ENCODE results near the gene PPFIA1.
"Not testable (repeated sequence)": the region's sequence is repeated elsewhere in the genome, so short reads cannot be mapped to it uniquely, and the experiment has no call there.

PPFIA1 gene

GRCh38 chr11:70398834-70399680 is 128.6 kb downstream of the PPFIA1 start:
- DNase-seq: no peak

- DNase-seq: no peak
These were observed 129.2 kb downstream of the PPFIA1 start for GRCh38 chr11:70399681-70400112.

- no peak for DNase-seq
These were observed 130.2 kb downstream of the PPFIA1 start for GRCh38 chr11:70400643-70401042.

GRCh38 chr11:70402016-70402415 is 131.5 kb downstream of the PPFIA1 start:
- DNase-seq: no peak

GRCh38 chr11:70402685-70403084 is 132.2 kb downstream of the PPFIA1 start:
- DNase-seq: no peak

- DNase-seq: no peak
These were observed 133.8 kb downstream of the PPFIA1 start for GRCh38 chr11:70404244-70404643.

- no peak for DNase-seq
These were observed 135.3 kb downstream of the PPFIA1 start for GRCh38 chr11:70405679-70406395.

- no peak for DNase-seq
These were observed 136.6 kb downstream of the PPFIA1 start for GRCh38 chr11:70407121-70407520.

- no peak for DNase-seq
These were observed 137.3 kb downstream of the PPFIA1 start for GRCh38 chr11:70407814-70408213.

GRCh38 chr11:70408326-70408725 is 137.8 kb downstream of the PPFIA1 start:
- not testable (repeated sequence) for DNase-seq

- no peak for DNase-seq
These were observed 138.9 kb downstream of the PPFIA1 start for GRCh38 chr11:70409437-70409836.

- no peak for DNase-seq
These were observed 139.4 kb downstream of the PPFIA1 start for GRCh38 chr11:70409871-70410270.

- no peak for DNase-seq
These were observed 140.1 kb downstream of the PPFIA1 start for GRCh38 chr11:70410276-70411205.

- no peak for DNase-seq
These were observed 141.4 kb downstream of the PPFIA1 start for GRCh38 chr11:70411713-70412452.

- DNase-seq: no peak
These were observed 142.7 kb downstream of the PPFIA1 start for GRCh38 chr11:70413151-70413550.

GRCh38 chr11:70414341-70415100 is 144.0 kb downstream of the PPFIA1 start:
- no peak for DNase-seq

- DNase-seq: no peak
These were observed 144.7 kb downstream of the PPFIA1 start for GRCh38 chr11:70415191-70415590.

- no peak for DNase-seq
These were observed 145.3 kb downstream of the PPFIA1 start for GRCh38 chr11:70415642-70416395.

- no peak for DNase-seq
These were observed 146.4 kb downstream of the PPFIA1 start for GRCh38 chr11:70416881-70417280.

GRCh38 chr11:70418130-70418529 is 147.6 kb downstream of the PPFIA1 start:
- no peak for DNase-seq
